Astrocyte (in vitro differentiated cells and primary cell): Measurements from ENCODE around the gene ONECUT3. TPM values are rescaled to one million over a fixed set of nuclear protein-coding genes. Genes with fewer than 3 reads are reported as not detected.
A peak's percentile ranks its signal among the peaks of the same experiment; 100 is the strongest.

Experiments used
- DNase-seq: peaks from one replicate; pipeline ENCODE4 v3.0.0-alpha.2; 2010; ENCODE audit warnings: low read depth
- FAIRE-seq: peaks from 2 replicates; lab custom pipeline; 2011; peaks lifted over from hg19 to GRCh38; lab: Jason Lieb, UNC
- H2AFZ ChIP-seq: 2 replicates; pipeline ENCODE4 v1.6.0; 2012; ENCODE audit warnings: low read depth, low read length, inconsistent platforms
- H3K27ac ChIP-seq: 2 replicates; pipeline ENCODE4 v1.5.1; 2011; ENCODE audit warnings: low read depth, low read length, inconsistent platforms
- H3K27me3 ChIP-seq: 2 replicates; pipeline ENCODE4 v1.6.0; 2011; ENCODE audit warnings: low read length, inconsistent platforms; ENCODE audit not compliant: insufficient read depth
- H3K36me3 ChIP-seq: 2 replicates; pipeline ENCODE4 v1.5.1; 2011; ENCODE audit warnings: low read length, inconsistent platforms; ENCODE audit not compliant: insufficient read depth
- H3K4me1 ChIP-seq: 2 replicates; pipeline ENCODE4 v1.5.1; 2011; ENCODE audit warnings: low read length, inconsistent platforms; ENCODE audit not compliant: insufficient read depth
- H3K4me2 ChIP-seq: 2 replicates; pipeline ENCODE4 v1.6.0; 2012; ENCODE audit warnings: low read length, inconsistent platforms
- H3K4me3 ChIP-seq: 2 replicates; pipeline ENCODE4 v1.5.1; 2011; ENCODE audit warnings: low read depth, mild to moderate bottlenecking, low read length, inconsistent platforms; ENCODE audit not compliant: insufficient read depth
- H3K79me2 ChIP-seq: 2 replicates; pipeline ENCODE4 v1.6.0; 2012; ENCODE audit warnings: mild to moderate bottlenecking, low read length, inconsistent platforms; ENCODE audit not compliant: insufficient read depth
- H3K9ac ChIP-seq: 2 replicates; pipeline ENCODE4 v1.6.0; 2012; ENCODE audit warnings: mild to moderate bottlenecking, low read length, inconsistent platforms
- H3K9me3 ChIP-seq: 2 replicates; pipeline ENCODE4 v1.5.1; 2012; ENCODE audit warnings: low read depth, mild to moderate bottlenecking, low read length, inconsistent platforms; ENCODE audit not compliant: insufficient read depth
- H4K20me1 ChIP-seq: 2 replicates; pipeline ENCODE4 v1.6.0; 2012; ENCODE audit warnings: low read length, inconsistent platforms; ENCODE audit not compliant: insufficient read depth
- H3K27ac Mint-ChIP-seq: one replicate; pipeline ENCODE4 v1.8.0; 2021; ENCODE audit warnings: mild to moderate bottlenecking, mixed read lengths; ENCODE audit not compliant: unreplicated experiment
- H3K27me3 Mint-ChIP-seq: one replicate; pipeline ENCODE4 v1.8.0; 2021; ENCODE audit warnings: low read depth, mixed read lengths; ENCODE audit not compliant: unreplicated experiment
- H3K36me3 Mint-ChIP-seq: one replicate; pipeline ENCODE4 v1.8.0; 2021; ENCODE audit warnings: low read depth, mixed read lengths; ENCODE audit not compliant: unreplicated experiment
- H3K4me1 Mint-ChIP-seq: one replicate; pipeline ENCODE4 v1.8.0; 2021; ENCODE audit warnings: low read depth, mixed read lengths; ENCODE audit not compliant: unreplicated experiment
- H3K4me3 Mint-ChIP-seq: one replicate; pipeline ENCODE4 v1.8.0; 2021; ENCODE audit warnings: mild to moderate bottlenecking, moderate library complexity, mixed read lengths; ENCODE audit not compliant: unreplicated experiment
- H3K9me3 Mint-ChIP-seq: one replicate; pipeline ENCODE4 v1.8.0; 2021; ENCODE audit warnings: mild to moderate bottlenecking, mixed read lengths; ENCODE audit not compliant: unreplicated experiment
- EZH2 ChIP-seq: IDR thresholded peaks from 2 replicates; pipeline ENCODE4 v1.6.1; 2012; ENCODE audit warnings: mild to moderate bottlenecking, low read length, inconsistent platforms; ENCODE audit not compliant: insufficient read depth
- total RNA-seq: library from RNA; stranded (reverse); gene quantifications from 2 replicates; pipeline ENCODE4 v1.2.1, GENCODE V29; 2021
- TF ChIP-seq, protein P1 (sequence below): IDR thresholded peaks from 2 replicates; pipeline ENCODE4 v1.5.1; 2011; ENCODE audit warnings: low read depth, mild to moderate bottlenecking, inconsistent platforms, low read length, moderate library complexity; ENCODE audit not compliant: insufficient read depth

ONECUT3 gene
- total RNA-seq, 1 donor from 2014 or later: not detected

DNA sequence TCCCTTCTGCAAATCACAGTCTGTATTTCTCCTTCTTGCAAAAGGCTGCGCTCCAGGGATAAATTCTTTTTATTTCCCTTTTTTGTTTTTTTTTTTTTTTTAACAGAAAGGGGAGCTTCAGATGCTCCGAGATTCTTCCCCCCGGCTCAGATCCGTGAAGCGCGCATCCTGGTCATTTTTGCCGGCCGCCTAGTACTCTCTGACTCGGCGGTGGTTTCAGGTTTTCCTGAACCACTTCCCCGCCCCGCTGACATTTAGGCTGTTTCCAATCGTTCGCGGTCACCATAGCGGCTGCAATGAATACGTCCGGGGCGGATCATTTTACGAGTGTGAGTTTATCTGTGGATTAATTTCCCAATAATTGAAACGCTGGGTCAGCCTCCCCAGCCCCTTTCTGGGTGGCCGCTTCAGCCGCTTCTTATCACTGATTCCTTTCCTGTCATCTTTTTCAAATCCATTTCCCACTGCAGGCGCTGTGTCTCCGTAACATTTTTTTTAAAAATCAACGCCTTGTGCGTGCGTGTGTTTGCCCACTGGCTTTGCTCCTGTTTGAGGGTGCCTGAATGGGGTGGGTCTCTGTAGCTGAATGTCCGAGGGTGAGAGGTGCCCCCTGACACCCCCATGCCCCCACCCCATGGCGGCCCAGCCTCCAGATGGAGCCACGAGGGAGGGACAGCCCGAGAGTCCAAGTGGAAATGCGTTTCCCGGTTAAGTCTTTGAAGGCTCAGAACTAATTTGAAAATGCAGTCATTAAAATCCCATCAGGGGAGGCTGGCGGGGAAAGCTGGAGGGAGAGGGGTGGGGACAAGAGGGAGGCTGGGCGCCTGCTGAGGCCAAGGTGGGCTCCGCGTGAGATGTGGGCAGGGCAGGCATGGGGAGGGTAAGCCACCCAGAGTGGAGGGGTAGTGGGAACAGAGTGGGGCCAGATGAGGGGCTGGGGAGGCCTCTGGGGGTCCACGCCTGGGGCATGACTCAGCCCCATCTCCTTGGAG lies 10.6 kb downstream of the ONECUT3 start:
- H3K36me3 ChIP-seq: no peaks in the 10 kb centered on the region
- peaks cover 8% of the 10 kb centered on the region for H4K20me1 ChIP-seq
- H3K4me2 ChIP-seq: no peak overlapping the region
- H3K27ac ChIP-seq: no peak overlapping the region
- Mint-ChIP-seq H3K4me3 (no peak overlapping the region), H3K27ac (no peak overlapping the region), H3K4me1 (no peaks in the 10 kb centered on the region), H3K27me3 (peaks cover 66% of the 10 kb centered on the region), H3K36me3 (no peaks in the 10 kb centered on the region), H3K9me3 (peaks cover 5% of the 10 kb centered on the region)
- no peak for FAIRE-seq
- H3K4me1 ChIP-seq: no peaks in the 10 kb centered on the region
- H3K9ac ChIP-seq: no peak overlapping the region
- no peak overlapping the region for H3K4me3 ChIP-seq
- H3K79me2 ChIP-seq: no peaks in the 10 kb centered on the region
- TF ChIP-seq EZH2: peak; percentile 60
- TF ChIP-seq, protein P1, sequence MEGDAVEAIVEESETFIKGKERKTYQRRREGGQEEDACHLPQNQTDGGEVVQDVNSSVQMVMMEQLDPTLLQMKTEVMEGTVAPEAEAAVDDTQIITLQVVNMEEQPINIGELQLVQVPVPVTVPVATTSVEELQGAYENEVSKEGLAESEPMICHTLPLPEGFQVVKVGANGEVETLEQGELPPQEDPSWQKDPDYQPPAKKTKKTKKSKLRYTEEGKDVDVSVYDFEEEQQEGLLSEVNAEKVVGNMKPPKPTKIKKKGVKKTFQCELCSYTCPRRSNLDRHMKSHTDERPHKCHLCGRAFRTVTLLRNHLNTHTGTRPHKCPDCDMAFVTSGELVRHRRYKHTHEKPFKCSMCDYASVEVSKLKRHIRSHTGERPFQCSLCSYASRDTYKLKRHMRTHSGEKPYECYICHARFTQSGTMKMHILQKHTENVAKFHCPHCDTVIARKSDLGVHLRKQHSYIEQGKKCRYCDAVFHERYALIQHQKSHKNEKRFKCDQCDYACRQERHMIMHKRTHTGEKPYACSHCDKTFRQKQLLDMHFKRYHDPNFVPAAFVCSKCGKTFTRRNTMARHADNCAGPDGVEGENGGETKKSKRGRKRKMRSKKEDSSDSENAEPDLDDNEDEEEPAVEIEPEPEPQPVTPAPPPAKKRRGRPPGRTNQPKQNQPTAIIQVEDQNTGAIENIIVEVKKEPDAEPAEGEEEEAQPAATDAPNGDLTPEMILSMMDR: no peak
- no peaks in the 10 kb centered on the region for H3K9me3 ChIP-seq
- DNase-seq: no peak
- no peak overlapping the region for H2AFZ ChIP-seq
- peaks cover 76% of the 10 kb centered on the region for H3K27me3 ChIP-seq

DNA sequence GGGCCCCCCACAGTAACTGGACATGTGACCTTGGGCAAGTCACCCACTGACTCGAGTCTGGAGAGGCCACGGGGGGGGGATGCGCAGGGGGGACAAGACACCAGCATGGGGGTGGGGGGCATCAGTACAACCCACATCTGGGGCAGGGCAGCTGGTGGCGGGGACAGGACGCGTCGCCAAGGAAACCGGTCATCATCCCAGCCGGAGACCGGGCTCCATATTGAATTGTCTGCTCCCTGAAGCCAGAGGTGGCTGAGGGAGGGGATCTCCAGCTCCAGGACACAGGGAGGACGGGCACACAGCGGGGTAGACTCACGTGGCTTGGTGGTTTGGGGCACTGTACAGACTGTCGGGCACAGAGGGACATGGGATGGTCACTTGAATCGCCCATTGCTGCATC lies 11.4 kb downstream of the ONECUT3 start:
- TF ChIP-seq EZH2: no peak
- TF ChIP-seq, protein P1: no peak
- FAIRE-seq: no peak
- H3K36me3 Mint-ChIP-seq: no peaks in the 10 kb centered on the region
- no peaks in the 10 kb centered on the region for H3K4me1 Mint-ChIP-seq
- H3K27ac ChIP-seq: no peak overlapping the region
- no peak overlapping the region for H3K27ac Mint-ChIP-seq
- peaks cover 68% of the 10 kb centered on the region for H3K27me3 ChIP-seq
- no peaks in the 10 kb centered on the region for H3K36me3 ChIP-seq
- no peak overlapping the region for H3K4me2 ChIP-seq
- H2AFZ ChIP-seq: no peak overlapping the region
- peaks cover 8% of the 10 kb centered on the region for H4K20me1 ChIP-seq
- no peak overlapping the region for H3K4me3 Mint-ChIP-seq
- no peaks in the 10 kb centered on the region for H3K4me1 ChIP-seq
- peaks cover 65% of the 10 kb centered on the region for H3K27me3 Mint-ChIP-seq
- H3K9me3 ChIP-seq: no peaks in the 10 kb centered on the region
- H3K79me2 ChIP-seq: no peaks in the 10 kb centered on the region
- H3K4me3 ChIP-seq: no peak overlapping the region
- no peak overlapping the region for H3K9ac ChIP-seq
- peaks cover 5% of the 10 kb centered on the region for H3K9me3 Mint-ChIP-seq
- no peak for DNase-seq
